Hepatic stellate cell (primary cell): Measurements from ENCODE around the gene MUC20.
"Not testable (repeated sequence)": the region's sequence is repeated elsewhere in the genome, so short reads cannot be mapped to it uniquely, and the experiment has no call there.

ENCODE experiments used
- DNase-seq: peaks from one replicate; pipeline ENCODE4 v3.0.0; 2011; ENCODE audit warnings: low spot score

The MUC20 gene

GRCh38 chr3:195692781-195693427 is 27.9 kb upstream of the MUC20 start:
- DNase-seq: no peak

- DNase-seq: no peak
Observed at GRCh38 chr3:195693428-195694216, 27.2 kb upstream of the MUC20 start.

GRCh38 chr3:195694217-195695076 is 26.3 kb upstream of the MUC20 start:
- DNase-seq: not testable (repeated sequence)

GRCh38 chr3:195696632-195697278 is 24.0 kb upstream of the MUC20 start:
- DNase-seq: no peak

GRCh38 chr3:195697582-195698324 is 23.0 kb upstream of the MUC20 start:
- DNase-seq: peak; percentile 74

GRCh38 chr3:195698325-195698646 is 22.5 kb upstream of the MUC20 start:
- no peak for DNase-seq

- DNase-seq: no peak
Observed at GRCh38 chr3:195698647-195699387, 22.0 kb upstream of the MUC20 start.

- no peak for DNase-seq
Observed at GRCh38 chr3:195699388-195699771, 21.4 kb upstream of the MUC20 start.

GRCh38 chr3:195699860-195700259 is 20.9 kb upstream of the MUC20 start:
- DNase-seq: no peak

- DNase-seq: no peak
Observed at GRCh38 chr3:195700319-195700718, 20.5 kb upstream of the MUC20 start.

- DNase-seq: no peak
Observed at GRCh38 chr3:195701042-195701915, 19.5 kb upstream of the MUC20 start.

GRCh38 chr3:195703776-195704175 is 17.0 kb upstream of the MUC20 start:
- DNase-seq: no peak

GRCh38 chr3:195704433-195704999 is 16.3 kb upstream of the MUC20 start:
- no peak for DNase-seq

GRCh38 chr3:195705081-195705991 is 15.4 kb upstream of the MUC20 start:
- no peak for DNase-seq

GRCh38 chr3:195708061-195708460 is 12.7 kb upstream of the MUC20 start:
- no peak for DNase-seq

GRCh38 chr3:195708626-195709481 is 11.9 kb upstream of the MUC20 start:
- no peak for DNase-seq

GRCh38 chr3:195709676-195710085 is 11.1 kb upstream of the MUC20 start:
- DNase-seq: no peak
